Measurements from ENCODE around the gene OBSCN.

GRCh38 chr1:228209657-228210056 is 1.8 kb downstream of the OBSCN start:
- TF ChIP-seq CTCF (IDR thresholded peaks at IDR 0.05; ENCODE audit: insufficient read depth, low read depth, low read length): no peak
- TF ChIP-seq EZH2 (IDR thresholded peaks at IDR 0.05; ENCODE audit: insufficient read depth, low read length): no peak
